AG09319 (cell line): ENCODE data around the gene CAPN12.

Source experiments
- DNase-seq: peaks from one replicate; pipeline ENCODE4 v3.0.0-alpha.2; 2010; ENCODE audit warnings: low read depth; ENCODE audit errors: extremely low read depth
- TF ChIP-seq, protein P1 (sequence below): IDR thresholded peaks from 2 replicates; pipeline ENCODE4 v1.5.1; 2011; ENCODE audit warnings: low read depth, mild to moderate bottlenecking, inconsistent platforms, low read length, moderate library complexity

The CAPN12 gene

DNA sequence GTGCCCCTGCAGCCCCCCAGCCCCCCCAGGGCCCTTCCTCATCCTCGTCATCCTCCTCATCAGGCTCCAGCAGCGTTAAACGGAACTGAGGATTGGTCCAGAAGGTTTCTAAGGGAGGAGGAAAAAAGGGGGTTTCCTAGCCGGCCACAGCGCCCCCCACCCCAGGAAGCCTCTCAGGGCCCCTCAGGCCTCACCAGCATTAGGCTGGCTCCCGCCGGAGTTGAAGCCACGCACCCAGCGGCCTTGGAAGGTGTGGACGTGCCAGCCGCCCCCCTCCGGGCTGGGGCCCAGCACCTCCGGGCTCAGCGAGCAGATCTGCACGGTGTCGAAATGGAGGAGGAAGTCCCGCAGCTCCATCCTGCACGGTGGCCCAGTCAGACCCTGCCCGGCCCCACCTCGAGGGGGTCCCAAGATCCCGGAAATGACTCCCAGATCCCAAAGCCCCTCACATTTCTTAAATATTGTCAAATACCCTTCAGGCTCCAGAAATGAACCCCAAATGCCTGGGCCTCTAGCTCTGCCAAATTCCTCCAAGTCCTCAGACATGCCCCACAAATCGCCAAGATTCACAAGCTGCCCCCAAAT, 6.9 kb downstream of the CAPN12 start:
- TF ChIP-seq, protein P1, sequence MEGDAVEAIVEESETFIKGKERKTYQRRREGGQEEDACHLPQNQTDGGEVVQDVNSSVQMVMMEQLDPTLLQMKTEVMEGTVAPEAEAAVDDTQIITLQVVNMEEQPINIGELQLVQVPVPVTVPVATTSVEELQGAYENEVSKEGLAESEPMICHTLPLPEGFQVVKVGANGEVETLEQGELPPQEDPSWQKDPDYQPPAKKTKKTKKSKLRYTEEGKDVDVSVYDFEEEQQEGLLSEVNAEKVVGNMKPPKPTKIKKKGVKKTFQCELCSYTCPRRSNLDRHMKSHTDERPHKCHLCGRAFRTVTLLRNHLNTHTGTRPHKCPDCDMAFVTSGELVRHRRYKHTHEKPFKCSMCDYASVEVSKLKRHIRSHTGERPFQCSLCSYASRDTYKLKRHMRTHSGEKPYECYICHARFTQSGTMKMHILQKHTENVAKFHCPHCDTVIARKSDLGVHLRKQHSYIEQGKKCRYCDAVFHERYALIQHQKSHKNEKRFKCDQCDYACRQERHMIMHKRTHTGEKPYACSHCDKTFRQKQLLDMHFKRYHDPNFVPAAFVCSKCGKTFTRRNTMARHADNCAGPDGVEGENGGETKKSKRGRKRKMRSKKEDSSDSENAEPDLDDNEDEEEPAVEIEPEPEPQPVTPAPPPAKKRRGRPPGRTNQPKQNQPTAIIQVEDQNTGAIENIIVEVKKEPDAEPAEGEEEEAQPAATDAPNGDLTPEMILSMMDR, result no peak
- no peak for DNase-seq

DNA sequence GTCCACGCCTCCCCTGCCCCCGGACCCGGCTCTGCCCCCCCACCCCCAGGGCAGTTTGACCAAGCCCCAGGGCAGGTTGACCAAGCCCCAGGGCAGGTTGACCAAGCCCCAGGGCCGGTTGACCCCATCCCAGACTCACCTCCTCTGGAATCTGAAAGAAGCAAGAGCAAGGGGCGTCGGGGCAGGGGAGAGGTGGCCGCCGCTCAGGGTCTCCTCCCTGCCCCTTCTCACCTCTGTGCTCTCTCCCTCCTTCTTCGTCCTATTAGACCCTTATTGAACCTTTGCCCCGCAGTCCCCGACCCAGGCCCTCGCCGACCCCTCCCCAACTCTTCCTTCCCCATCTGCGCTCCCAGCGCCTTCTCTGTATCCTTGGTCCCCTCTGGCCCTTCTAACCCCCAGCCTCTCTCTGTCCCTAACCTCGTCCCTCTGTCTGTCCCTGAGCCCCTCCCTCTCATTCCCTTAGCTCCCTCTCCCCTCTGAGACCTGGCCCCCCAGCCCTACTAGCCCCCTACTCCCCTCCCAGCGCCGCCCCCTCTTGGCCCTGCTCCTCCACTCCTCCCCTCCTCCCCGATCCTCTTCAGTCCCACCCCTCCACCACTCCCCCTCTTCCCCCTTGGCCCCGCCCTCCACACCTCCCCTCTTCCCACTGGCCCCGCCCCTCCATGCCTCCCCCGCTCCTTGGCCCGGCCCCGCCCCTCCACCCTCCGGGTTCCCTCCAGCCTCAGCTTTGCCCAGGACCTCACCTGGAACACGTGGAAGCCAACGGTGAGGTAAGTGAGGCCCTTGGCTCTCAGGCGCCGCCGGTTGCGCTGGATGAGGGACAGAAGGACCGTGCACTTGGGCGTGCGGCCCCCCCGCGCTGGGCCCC, 7.6 kb downstream of the CAPN12 start:
- no peak for DNase-seq
- TF ChIP-seq, protein P1, result no peak

DNA sequence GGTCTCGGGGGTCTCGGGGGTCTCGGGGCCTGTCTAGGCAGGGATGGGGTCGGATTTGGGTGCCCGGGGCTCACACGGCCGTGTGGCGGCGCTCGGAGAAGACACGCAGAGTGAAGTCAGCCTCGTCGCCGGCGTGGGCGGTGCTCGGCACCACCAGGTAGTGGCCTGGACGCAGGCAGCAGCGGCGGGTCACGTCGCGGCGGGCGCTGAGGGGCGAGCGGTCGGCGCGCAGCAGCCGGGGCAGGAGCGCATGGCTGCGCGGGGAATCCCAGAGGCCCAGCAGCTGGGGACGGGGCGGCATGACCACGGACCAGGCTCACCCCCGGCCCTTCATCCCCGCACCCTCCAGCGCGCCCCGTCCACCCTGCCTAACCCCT, 8.2 kb downstream of the CAPN12 start:
- TF ChIP-seq, protein P1, result no peak
- no peak for DNase-seq

DNA sequence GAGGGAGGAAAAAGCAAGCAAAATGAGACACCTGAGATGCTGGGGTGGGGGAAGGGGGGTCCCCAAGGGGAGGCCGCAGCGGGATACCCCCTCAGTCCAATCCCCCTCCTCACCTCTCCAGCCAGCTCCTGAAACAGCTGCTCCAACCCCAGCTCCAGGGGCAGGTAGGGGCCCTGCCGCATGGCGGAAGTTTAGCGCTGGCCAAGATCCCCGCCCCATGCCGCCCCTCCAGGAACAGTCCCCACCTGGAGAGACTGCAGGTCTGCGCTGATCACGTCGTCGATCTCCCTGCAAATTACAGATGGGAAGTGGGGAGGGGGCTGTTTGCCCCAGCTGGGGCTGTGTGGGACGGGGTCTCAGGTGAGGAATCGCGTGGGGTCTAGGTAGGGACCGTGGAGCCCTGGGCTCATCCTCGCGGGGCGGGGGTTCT, 9.0 kb downstream of the CAPN12 start:
- DNase-seq, result no peak
- TF ChIP-seq, protein P1, result no peak

GRCh38 chr19:38734426-38735256, 9.6 kb downstream of the CAPN12 start:
- no peak for DNase-seq

GRCh38 chr19:38734176-38734425, 10.2 kb downstream of the CAPN12 start:
- TF ChIP-seq, protein P1, result no peak
- DNase-seq, result no peak

More at GRCh38 chr19:38734426-38735256, 9.6 kb downstream of the CAPN12 start:
- TF ChIP-seq, protein P1, result no peak

DNA sequence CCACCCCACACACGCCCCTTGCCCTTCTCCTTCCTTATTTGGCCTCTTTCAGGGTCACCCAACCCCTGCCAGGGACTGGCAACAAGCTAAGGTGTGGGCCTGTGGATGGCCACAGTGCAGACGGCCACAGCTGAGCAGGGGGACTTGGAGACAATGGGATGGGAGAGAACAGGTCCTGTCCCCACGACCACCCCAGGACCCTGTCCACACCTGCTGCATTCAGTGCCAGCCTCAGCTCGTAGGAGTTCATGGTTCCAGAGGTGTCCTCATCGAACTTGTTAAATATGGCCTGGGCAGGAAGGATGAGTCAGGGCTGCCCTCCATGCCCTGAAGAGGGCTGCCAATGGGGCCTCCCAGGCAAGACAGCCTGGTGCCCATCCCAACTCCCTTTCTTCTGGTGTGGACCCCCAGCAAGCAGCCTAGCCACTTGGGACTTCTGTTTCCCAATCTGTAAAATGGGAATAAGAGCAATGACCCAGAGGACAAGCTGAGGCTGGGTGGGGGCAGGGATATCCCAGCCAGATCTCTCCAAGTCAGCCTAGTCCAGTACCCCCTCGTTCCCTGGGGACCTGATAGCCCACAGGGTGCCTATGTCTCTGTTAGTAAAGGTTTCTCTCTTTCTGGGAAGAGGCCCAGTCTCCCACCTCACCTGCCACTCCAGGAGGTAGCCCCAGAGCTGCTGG, 10.6 kb downstream of the CAPN12 start:
- TF ChIP-seq, protein P1, result no peak
- no peak for DNase-seq
